HEK293 (cell line): ENCODE data around the gene ANAPC2.

Experiments
- BCL11A ChIP-seq: fragments of 450-650 bp; formaldehyde crosslinking; IDR thresholded peaks from 2 replicates; pipeline ENCODE4 v1.5.1; 2016; ENCODE audit warnings: low read depth, missing biosample characterization, missing genetic modification characterization
- BCL11B ChIP-seq: fragments of 450-650 bp; formaldehyde crosslinking; IDR thresholded peaks from 2 replicates; pipeline ENCODE4 v1.5.1; 2016; ENCODE audit warnings: low read depth, missing biosample characterization, missing genetic modification characterization
- PBX3 ChIP-seq: sonication (generic); formaldehyde crosslinking; IDR thresholded peaks from 2 replicates; pipeline ENCODE4 v1.8.1; 2022; ENCODE audit warnings: mild to moderate bottlenecking, moderate library complexity, missing genetic modification reagents
- SCRT1 ChIP-seq: fragments of 450-650 bp; formaldehyde crosslinking; IDR thresholded peaks from 2 replicates; pipeline ENCODE4 v1.5.1; 2016; ENCODE audit warnings: missing biosample characterization, missing genetic modification characterization, borderline replicate concordance
- TCF7L2 ChIP-seq: IDR thresholded peaks from 2 replicates; pipeline ENCODE4 v1.6.1; 2011; ENCODE audit warnings: low read depth, mild to moderate bottlenecking, inconsistent platforms, low read length, moderate library complexity, borderline replicate concordance
- TSHZ1 ChIP-seq: fragments of 450-650 bp; formaldehyde crosslinking; IDR thresholded peaks from 2 replicates; pipeline ENCODE4 v1.5.1; 2016; ENCODE audit warnings: missing biosample characterization, missing genetic modification characterization, borderline replicate concordance
- ZBTB7A ChIP-seq: fragments of 450-650 bp; formaldehyde crosslinking; IDR thresholded peaks from 2 replicates; pipeline ENCODE4 v1.5.1; 2016; ENCODE audit warnings: low read depth, missing biosample characterization, missing genetic modification characterization
- ZNF114 ChIP-seq: fragments of 450-650 bp; formaldehyde crosslinking; IDR thresholded peaks from 2 replicates; pipeline ENCODE4 v1.5.0; 2017; ENCODE audit warnings: missing biosample characterization, missing genetic modification characterization
- ZNF18 ChIP-seq: fragments of 450-650 bp; formaldehyde crosslinking; IDR thresholded peaks from 2 replicates; pipeline ENCODE4 v1.5.1; 2016; ENCODE audit warnings: missing biosample characterization, missing genetic modification characterization
- ZNF184 ChIP-seq: fragments of 450-650 bp; IDR thresholded peaks from 2 replicates; pipeline ENCODE4 v1.5.1; 2018; ENCODE audit warnings: missing biosample characterization, mild to moderate bottlenecking, missing genetic modification characterization
- ZNF341 ChIP-seq: fragments of 450-650 bp; formaldehyde crosslinking; IDR thresholded peaks from 2 replicates; pipeline ENCODE4; 2016; ENCODE audit warnings: low read depth, missing biosample characterization, missing genetic modification characterization
- ZNF398 ChIP-seq: fragments of 450-650 bp; formaldehyde crosslinking; IDR thresholded peaks from 2 replicates; pipeline ENCODE4 v1.5.1; 2017; ENCODE audit warnings: missing biosample characterization, missing genetic modification characterization
- ZNF426 ChIP-seq: fragments of 450-650 bp; formaldehyde crosslinking; IDR thresholded peaks from 2 replicates; pipeline ENCODE4 v1.5.1; 2017; ENCODE audit warnings: missing biosample characterization, missing genetic modification characterization, mild to moderate bottlenecking, inconsistent platforms, moderate library complexity
- ZNF510 ChIP-seq: fragments of 450-650 bp; formaldehyde crosslinking; IDR thresholded peaks from 2 replicates; pipeline ENCODE4 v1.5.1; 2018; ENCODE audit warnings: mild to moderate bottlenecking, missing genetic modification characterization, missing biosample characterization; ENCODE audit not compliant: insufficient replicate concordance
- ZNF514 ChIP-seq: fragments of 450-650 bp; formaldehyde crosslinking; IDR thresholded peaks from 2 replicates; pipeline ENCODE4 v1.5.1; 2016; ENCODE audit warnings: missing biosample characterization, missing genetic modification characterization
- ZNF544 ChIP-seq: fragments of 450-650 bp; formaldehyde crosslinking; IDR thresholded peaks from 2 replicates; pipeline ENCODE4 v1.5.0; 2017; ENCODE audit warnings: missing biosample characterization, missing genetic modification characterization
- ZNF555 ChIP-seq: fragments of 450-650 bp; formaldehyde crosslinking; conservative IDR thresholded peaks from 2 replicates; pipeline ENCODE4 v1.5.1; 2017; ENCODE audit warnings: missing biosample characterization, mild to moderate bottlenecking, missing genetic modification characterization, inconsistent platforms
- ZNF623 ChIP-seq: fragments of 450-650 bp; formaldehyde crosslinking; IDR thresholded peaks from 2 replicates; pipeline ENCODE4 v1.5.1; 2016; ENCODE audit warnings: missing biosample characterization, missing genetic modification characterization
- ZNF629 ChIP-seq: fragments of 450-650 bp; formaldehyde crosslinking; IDR thresholded peaks from 2 replicates; pipeline ENCODE4 v1.5.1; 2017; ENCODE audit warnings: missing biosample characterization, missing genetic modification characterization
- ZNF654 ChIP-seq: fragments of 450-650 bp; formaldehyde crosslinking; IDR thresholded peaks from 2 replicates; pipeline ENCODE4 v1.5.1; 2016; ENCODE audit warnings: low read depth, missing biosample characterization, missing genetic modification characterization
- ZNF664 ChIP-seq: fragments of 450-650 bp; formaldehyde crosslinking; IDR thresholded peaks from 2 replicates; pipeline ENCODE4 v1.5.1; 2016; ENCODE audit warnings: missing biosample characterization, missing genetic modification characterization
- ZNF677 ChIP-seq: fragments of 450-650 bp; IDR thresholded peaks from 2 replicates; pipeline ENCODE4 v1.5.0; 2018; ENCODE audit warnings: missing biosample characterization, mild to moderate bottlenecking, missing genetic modification characterization, moderate library complexity
- ZNF707 ChIP-seq: fragments of 450-650 bp; formaldehyde crosslinking; IDR thresholded peaks from 2 replicates; pipeline ENCODE4 v1.5.1; 2016; ENCODE audit warnings: missing biosample characterization, missing genetic modification characterization
- ZNF776 ChIP-seq: fragments of 450-650 bp; formaldehyde crosslinking; IDR thresholded peaks from 2 replicates; pipeline ENCODE4 v1.5.0; 2017; ENCODE audit warnings: missing biosample characterization, missing genetic modification characterization, borderline replicate concordance
- TF ChIP-seq, protein P1 (sequence below): fragments of 450-650 bp; formaldehyde crosslinking; IDR thresholded peaks from 2 replicates; pipeline ENCODE4 v1.5.1; 2016; ENCODE audit warnings: missing biosample characterization, missing genetic modification characterization
- TF ChIP-seq, protein P2 (sequence below): fragments of 450-650 bp; formaldehyde crosslinking; IDR thresholded peaks from 2 replicates; pipeline ENCODE4 v1.5.1; 2016; ENCODE audit warnings: missing biosample characterization, missing genetic modification characterization
- TF ChIP-seq, protein P3 (sequence below): fragments of 450-650 bp; formaldehyde crosslinking; IDR thresholded peaks from 2 replicates; pipeline ENCODE4 v1.5.1; 2017; ENCODE audit warnings: missing biosample characterization, mild to moderate bottlenecking, missing genetic modification characterization, moderate library complexity

The ANAPC2 gene

DNA sequence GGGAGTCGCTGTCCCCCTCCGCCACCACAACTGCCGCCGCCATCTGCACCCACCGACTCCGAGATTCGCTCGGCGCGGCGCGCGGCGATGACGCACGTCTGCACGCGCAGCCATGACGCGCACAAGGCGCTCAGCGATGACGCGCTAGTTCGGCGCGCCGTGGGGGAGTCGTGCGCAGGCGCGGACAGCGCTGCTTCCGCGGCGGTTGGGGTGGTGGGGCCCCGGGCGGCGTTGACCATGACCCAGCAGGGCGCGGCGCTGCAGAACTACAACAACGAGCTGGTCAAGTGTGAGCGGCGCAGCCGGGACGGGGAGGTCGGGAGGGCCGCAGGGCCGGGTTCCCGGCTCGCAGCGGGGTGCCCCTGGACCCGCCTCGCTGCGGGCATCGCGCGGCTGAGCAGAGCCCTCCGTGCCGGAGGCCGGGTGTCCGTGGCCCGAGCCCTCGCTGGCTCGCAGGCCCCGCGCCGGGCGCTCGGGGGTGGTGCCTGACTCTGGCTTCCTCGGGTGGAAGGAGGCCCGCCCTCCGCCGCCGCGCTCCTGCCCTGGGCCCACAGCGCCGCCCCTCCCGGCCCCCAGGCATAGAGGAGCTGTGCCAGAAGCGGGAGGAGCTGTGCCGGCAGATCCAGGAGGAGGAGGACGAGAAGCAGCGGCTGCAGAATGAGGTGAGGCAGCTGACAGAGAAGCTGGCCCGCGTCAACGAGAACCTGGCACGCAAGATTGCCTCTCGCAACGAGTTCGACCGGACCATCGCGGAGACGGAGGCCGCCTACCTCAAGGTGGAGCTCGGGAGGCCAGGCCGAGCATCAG lies at the start of gene ANAPC2, which contains the start of gene SSNA1 (continued):
- TF ChIP-seq ZNF629 (tag by site-specific recombination) (peak; percentile 98), BCL11B (tag by site-specific recombination) (no peak), TCF7L2 (no peak), ZNF776 (tag by site-specific recombination) (no peak), ZNF677 (tag by site-specific recombination) (no peak), ZNF184 (tag by site-specific recombination) (peak; percentile 84; the same call in 1 of the 2 replicates), ZNF623 (no peak), SCRT1 (tag by site-specific recombination) (no peak), ZNF654 (tag by site-specific recombination) (no peak), ZNF664 (tag by site-specific recombination) (no peak), ZNF544 (tag by site-specific recombination) (no peak), ZNF341 (tag by site-specific recombination) (peak; percentile 99), ZNF114 (tag by site-specific recombination) (no peak), TSHZ1 (tag by site-specific recombination) (peak; percentile 35; the same call in 1 of the 2 replicates), PBX3 (CRISPR knock-in tag) (peak; percentile 97), ZBTB7A (tag by site-specific recombination) (peak; percentile 80; the same call in 1 of the 2 replicates), ZNF18 (tag by site-specific recombination) (no peak), ZNF555 (no peak), ZNF510 (tag by site-specific recombination) (no peak), ZNF707 (no peak), ZNF398 (tag by site-specific recombination) (no peak), ZNF426 (no peak), ZNF514 (tag by site-specific recombination) (no peak), BCL11A (tag by site-specific recombination) (0 out of 2 replicates have a peak, but pooled peaks have one; percentile 14)
- TF ChIP-seq, protein P1, sequence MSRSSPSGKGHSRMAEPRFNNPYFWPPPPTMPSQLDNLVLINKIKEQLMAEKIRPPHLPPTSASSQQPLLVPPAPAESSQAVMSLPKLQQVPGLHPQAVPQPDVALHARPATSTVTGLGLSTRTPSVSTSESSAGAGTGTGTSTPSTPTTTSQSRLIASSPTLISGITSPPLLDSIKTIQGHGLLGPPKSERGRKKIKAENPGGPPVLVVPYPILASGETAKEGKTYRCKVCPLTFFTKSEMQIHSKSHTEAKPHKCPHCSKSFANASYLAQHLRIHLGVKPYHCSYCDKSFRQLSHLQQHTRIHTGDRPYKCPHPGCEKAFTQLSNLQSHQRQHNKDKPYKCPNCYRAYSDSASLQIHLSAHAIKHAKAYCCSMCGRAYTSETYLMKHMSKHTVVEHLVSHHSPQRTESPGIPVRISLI (tag by site-specific recombination) = no peak
- TF ChIP-seq, protein P2, sequence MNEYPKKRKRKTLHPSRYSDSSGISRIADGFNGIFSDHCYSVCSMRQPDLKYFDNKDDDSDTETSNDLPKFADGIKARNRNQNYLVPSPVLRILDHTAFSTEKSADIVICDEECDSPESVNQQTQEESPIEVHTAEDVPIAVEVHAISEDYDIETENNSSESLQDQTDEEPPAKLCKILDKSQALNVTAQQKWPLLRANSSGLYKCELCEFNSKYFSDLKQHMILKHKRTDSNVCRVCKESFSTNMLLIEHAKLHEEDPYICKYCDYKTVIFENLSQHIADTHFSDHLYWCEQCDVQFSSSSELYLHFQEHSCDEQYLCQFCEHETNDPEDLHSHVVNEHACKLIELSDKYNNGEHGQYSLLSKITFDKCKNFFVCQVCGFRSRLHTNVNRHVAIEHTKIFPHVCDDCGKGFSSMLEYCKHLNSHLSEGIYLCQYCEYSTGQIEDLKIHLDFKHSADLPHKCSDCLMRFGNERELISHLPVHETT (tag by site-specific recombination) = peak; percentile 92; the same call in 1 of the 2 replicates
- TF ChIP-seq, protein P3, sequence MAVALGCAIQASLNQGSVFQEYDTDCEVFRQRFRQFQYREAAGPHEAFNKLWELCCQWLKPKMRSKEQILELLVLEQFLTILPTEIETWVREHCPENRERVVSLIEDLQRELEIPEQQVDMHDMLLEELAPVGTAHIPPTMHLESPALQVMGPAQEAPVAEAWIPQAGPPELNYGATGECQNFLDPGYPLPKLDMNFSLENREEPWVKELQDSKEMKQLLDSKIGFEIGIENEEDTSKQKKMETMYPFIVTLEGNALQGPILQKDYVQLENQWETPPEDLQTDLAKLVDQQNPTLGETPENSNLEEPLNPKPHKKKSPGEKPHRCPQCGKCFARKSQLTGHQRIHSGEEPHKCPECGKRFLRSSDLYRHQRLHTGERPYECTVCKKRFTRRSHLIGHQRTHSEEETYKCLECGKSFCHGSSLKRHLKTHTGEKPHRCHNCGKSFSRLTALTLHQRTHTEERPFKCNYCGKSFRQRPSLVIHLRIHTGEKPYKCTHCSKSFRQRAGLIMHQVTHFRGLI = no peak
